T-helper 2 cell treated with Interferon-gamma antibody and Interleukin-4, amounts not matched to agents 100 ng/mL and 5 ng/mL, for 36 hours (primary cell): ENCODE data around the gene CHURC1. TPM values are rescaled to one million over a fixed set of nuclear protein-coding genes. Genes with fewer than 3 reads are reported as not detected.

Experiments used
- intact Hi-C: fragments of 100-400 bp; cut with micrococcal nuclease; formaldehyde crosslinking; loops from one replicate; pipeline ENCODE4 v1.15.1; 2023
- total RNA-seq: library from RNA; stranded (reverse); gene quantifications from 2 replicates; pipeline ENCODE4 v1.2.3, GENCODE V29; 2022

Gene CHURC1
- total RNA-seq, 1 donor from 2014 or later, result 72.9 TPM

DNA sequence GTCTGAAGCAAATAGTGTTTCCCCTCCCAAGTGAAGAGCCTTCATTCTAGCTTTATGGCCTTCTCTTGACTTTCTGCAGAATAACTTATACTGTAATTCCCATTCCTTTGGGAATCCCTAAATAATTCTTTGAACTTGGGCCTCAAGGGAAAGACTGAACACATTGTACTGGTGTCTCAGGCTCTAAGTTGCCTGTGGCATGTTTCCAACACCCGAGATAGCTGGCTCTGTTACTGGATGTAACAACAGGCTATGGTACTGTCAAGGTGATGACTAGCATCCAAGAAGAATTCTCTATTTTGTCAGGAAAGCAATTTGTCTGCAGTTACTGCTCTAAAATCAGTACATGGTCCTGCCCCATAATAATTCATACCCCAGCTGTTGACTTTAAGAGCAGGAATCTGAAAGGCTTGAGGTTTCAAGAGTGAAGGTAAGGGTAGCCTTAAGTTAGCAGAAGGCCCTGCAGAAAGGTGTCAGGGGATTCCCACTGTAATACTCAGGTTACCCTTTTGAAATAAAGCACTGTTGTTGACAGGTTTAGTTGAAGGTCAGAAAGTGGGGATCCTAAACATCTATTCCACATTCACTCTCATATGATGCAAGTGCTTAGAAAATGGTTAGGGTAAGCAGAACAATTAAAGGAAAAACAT lies 23.0 kb downstream of the CHURC1 start:
- intact Hi-C loops, result loop anchor here (5.0 kb wide), 1 partner anchor 35 kb away; the partner anchor contains the start of gene RAB15

DNA sequence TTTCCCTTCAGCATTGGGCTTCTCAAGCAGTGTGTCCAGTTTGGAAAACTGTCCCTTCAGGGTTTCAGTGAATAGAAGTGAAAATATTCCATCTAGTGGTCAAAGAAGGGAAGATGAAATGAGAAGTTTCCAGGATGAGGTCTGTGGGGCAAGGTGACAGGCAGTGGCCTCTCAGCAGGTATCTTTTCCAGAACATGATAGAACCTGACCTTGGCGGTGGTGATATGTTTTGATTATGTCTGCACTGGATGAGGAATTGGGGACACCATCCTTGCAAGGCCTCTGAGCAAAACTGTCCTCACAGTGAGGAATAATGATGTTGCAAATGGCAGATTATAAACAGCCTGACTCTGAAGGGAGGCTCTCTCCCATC lies 23.6 kb downstream of the CHURC1 start:
- intact Hi-C loops, result loop anchor here (5.0 kb wide), 1 partner anchor 34 kb away; the partner anchor contains the start of gene RAB15

DNA sequence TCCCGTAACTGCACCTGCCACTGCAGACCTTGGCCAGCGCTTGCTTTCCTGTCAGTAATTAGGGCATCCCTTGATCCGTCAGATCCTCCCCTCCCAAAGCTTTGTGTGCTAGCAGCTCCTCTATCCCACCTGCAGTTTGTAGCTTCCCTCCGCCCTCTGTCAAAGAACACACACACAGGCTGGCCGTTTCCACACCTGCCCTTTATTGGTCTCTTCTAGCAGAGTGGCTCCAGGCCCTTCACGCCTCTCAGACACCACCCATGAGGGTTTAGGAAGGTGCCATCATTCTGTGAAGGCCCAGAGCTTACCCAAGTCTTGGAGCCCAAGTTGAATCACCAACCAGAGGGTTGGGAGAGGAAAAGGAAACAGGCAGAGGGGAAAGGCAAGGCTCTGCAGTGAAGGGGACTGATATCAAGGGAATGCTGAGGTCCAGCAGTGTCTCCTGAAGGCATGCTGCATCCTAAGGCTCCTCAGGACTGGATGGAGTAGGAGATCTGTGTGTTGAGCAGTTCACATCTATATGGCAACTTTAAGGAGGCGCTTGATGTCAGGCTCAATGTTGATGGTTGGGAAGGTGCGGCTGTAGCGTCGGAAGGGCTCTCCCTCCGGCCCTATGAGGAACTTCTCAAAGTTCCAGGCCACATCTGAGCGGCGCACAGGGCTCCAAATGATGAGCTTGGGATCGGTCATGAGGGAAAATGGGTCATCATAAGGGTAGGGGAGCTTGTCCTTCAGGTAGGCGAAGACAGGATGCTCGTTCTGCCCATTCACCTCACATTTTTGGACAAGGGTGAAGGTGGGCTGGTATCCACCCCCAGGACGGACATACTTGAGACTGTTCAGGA lies 24.9 kb downstream of the CHURC1 start:
- intact Hi-C loops, result loop anchor here (5.0 kb wide), 1 partner anchor 33 kb away; the partner anchor contains the start of gene RAB15

DNA sequence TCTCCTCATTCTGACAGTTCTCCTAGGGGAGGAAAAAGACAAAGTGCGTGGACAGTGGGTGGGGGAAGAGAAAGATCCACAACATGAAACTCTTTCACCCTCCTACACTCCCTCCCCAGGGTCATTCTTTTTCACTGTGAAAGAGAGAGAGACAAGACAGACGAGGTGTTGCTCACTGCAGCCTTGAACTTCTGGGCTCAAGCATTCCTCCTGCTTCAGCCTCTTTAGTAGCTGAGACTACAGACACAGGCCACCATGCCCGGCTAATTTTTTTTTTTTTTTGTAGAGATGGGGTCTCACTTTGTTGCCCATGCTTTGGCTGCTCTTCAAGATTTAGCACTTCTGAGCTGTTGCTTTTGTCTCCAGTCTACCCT lies 25.5 kb downstream of the CHURC1 start:
- intact Hi-C loops, result loop anchor here (5.0 kb wide), 1 partner anchor 32 kb away; the partner anchor contains the start of gene RAB15

DNA sequence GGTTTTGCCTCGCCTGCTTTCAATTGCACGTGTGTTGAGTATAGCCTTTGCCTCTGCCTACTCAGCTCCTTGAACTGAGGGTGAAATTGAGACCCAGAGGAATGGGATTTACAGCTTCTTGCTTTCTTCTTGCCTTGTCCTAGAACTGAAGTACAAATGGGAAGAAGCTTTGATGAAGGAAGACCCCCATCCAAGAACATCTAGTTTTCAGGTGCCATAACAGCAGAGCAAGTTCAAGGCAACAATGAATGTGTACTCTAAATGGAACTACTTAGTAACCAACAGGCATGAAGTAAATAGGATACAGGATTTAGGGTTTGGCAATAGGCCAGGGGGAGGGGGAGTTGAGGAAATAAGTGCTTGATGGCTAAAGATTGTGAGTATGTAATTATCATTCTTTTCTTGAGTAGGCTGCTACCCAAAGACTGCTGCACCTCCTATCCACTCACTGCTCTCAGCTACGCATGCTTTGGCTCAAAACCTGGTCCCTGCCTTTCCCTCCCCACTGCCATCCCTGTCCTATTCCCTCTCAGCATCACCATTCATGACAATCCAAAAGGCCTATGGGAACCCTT lies 26.2 kb downstream of the CHURC1 start:
- intact Hi-C loops, result no loop called here

DNA sequence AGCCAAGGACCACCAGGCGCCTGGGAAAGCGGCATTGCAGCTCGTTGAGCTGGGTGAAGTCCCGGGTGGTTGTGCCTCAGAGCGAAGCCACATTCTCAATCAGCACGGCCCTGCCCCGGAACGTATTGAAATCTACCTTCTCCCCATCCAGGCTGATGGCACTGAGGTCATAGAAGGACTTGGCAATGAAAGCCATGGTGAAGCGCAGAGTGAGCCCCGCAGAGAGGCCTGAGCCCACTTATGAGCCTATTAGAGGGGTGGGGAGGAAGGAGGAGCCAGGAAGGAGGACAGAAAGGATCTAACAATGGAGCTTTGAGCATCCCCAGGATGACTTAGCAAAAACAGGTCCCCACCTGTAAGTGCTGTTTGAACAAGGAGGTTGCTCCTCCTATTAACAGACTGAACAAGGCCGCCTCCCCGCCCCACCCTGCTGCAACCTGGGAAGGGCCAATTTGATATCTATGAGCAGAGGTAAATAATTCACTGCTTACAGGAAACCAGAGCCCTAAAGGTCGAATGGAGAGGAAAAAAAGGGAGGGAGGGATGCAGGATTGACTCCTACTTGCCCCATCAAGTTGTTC lies 28.4 kb downstream of the CHURC1 start, which contains the start of gene GPX2:
TSS of gene GPX2 (minus strand) at position 215 of the 581 bp plus-strand sequence. CDS start at position 196, 19 bp downstream.
- intact Hi-C loops, result no loop called here

- intact Hi-C loops, result no loop called here
These were observed 29.3 kb downstream of the CHURC1 start for GRCh38 chr14:64943556-64943955.

DNA sequence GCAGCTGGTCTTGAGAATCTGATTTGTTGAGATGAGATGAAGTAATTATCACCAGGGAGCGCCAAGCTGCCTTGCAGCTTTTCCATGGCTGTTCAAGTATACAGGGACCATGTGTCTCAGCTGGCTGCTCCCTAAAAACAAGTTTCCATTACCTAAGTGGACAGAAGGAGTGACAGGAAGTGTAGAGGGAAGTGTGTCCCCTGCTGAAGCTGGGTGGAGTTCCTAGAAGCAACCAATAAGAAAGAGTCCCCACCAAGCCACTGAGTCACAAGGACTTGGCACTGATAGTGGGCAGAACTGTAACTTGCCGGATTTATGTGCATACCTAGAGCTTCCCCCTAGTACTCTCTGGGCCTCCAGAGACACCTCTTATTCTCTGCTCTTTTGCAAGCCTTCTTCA lies 29.8 kb downstream of the CHURC1 start:
- intact Hi-C loops, result no loop called here

DNA sequence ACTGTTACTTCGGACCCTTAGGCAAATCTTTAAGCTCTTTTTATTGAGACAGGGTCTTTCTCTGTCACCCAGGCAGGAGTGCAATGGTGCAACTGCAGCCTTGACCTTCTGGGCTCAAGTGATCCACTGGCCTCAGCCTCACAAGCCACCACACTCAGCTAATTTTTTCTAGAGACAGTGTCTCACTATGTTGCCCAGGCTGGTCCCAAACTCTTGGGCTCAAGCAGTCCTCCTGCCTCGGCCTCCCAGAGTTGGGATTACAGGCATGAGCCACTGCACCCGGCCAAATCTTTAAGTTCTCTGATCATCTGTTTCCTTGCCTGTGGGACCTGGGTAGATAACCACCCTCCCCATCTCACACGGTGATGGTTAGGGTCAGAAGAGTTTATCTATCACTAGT lies 30.6 kb downstream of the CHURC1 start:
- intact Hi-C loops, result no loop called here

- intact Hi-C loops, result no loop called here
These were observed 31.4 kb downstream of the CHURC1 start for GRCh38 chr14:64945431-64946178.

DNA sequence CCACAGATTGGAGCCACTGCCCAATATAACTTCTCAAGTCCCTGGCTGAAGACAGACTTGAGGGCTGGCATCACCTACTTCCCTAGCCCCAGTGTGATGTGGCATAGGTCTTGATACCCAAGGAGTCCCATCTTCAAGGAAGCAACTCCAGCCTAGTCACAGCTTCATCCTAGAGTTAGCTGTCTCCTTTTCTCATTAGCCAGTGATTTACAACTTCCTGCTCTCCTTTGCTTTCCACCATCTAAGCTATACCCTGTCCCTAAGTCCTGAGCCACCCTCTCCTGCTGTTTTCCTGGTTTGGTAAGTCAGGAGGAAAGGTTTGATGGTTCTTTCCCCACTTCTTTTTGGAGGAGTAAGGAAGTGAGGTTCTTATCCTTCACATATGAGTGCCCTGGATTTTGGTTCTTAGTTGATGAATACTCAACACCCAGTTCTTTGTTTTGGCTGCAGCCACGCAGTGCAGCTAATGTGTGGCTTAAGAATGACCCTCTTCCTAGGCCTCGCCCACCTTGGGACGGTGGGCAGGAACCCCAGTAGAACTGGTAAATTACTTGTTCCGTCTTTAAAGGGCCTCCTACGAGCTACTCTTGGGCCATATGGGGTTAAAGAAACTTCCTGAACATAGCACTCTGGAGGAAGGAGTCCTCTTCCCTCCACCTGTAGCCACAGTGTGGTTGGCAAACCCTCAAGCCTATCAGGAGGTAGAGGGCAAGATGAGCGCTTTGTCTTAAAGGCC lies 32.2 kb downstream of the CHURC1 start:
- intact Hi-C loops, result no loop called here

GRCh38 chr14:64947710-64948611 lies 33.7 kb downstream of the CHURC1 start:
- intact Hi-C loops, result no loop called here

DNA sequence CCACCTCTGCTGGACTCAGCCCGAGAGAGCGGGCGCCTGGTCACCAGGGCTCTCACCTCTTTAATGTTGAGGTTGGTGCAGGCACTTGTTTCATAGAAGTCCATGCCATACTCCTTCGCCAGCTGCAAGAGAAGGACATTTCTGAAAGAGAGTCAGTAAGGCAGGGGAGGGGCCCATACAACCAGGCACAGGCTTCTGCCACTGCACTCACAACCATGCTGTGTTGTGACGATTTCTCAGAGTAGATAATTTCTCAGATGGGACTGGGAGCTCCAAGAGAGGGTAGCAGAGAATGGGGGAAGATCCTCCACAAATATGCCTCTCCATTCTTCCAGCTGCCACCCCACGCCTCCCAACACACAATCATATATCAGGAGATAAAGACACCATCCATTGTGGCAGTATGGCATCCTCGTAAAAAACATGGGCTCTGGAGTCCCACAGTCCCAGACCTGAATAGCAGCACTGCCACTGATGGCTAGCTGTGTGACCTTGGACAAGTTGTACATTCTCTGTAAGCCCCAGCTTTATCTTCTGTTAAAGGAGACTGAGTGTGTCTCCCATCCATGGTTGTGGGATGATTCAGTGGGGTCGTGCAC lies 34.5 kb downstream of the CHURC1 start:
- intact Hi-C loops, result no loop called here

DNA sequence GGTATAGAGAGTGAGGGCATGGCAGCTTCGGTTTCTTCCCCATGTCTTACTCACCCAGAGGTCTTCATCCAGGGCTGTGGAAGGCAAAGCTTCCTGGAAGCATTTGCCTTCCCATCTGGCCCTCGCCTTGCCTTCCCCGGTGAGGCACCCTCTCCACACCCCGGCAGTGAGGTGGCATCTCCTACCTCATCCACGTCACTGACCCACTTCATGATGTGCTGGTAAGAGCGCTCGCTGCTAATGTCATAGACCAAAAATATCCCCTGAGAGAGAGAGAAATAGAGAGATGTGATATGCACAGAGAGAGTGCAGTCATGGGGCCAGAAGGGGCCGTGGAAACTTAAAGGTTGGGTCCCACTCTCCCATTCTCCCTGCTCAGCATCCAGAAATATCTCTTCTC lies 36.6 kb downstream of the CHURC1 start:
- intact Hi-C loops, result no loop called here

GRCh38 chr14:64951291-64951690 lies 37.0 kb downstream of the CHURC1 start:
- intact Hi-C loops, result no loop called here

- intact Hi-C loops, result no loop called here
These were observed 37.5 kb downstream of the CHURC1 start for GRCh38 chr14:64951724-64952123.

- intact Hi-C loops, result no loop called here
These were observed 38.5 kb downstream of the CHURC1 start for GRCh38 chr14:64952598-64953309.

- intact Hi-C loops, result no loop called here
These were observed 39.0 kb downstream of the CHURC1 start for GRCh38 chr14:64953310-64953654.
